GM13976 (cell line): ENCODE results near the gene MEIG1.
"Not testable (repeated sequence)": the region's sequence is repeated elsewhere in the genome, so short reads cannot be mapped to it uniquely, and the experiment has no call there.

ENCODE experiments used
- DNase-seq: peaks from one replicate; pipeline ENCODE4 v3.0.0; 2012; ENCODE audit warnings: low spot score
- in situ Hi-C: fragments of 300-500 bp; cut with MboI; formaldehyde crosslinking; loops from one replicate; pipeline ENCODE4 v1.12.0; 2022; ENCODE audit warnings: low sequenced_read_pairs, mixed read lengths, inconsistent platforms; ENCODE audit not compliant: unreplicated experiment
- TF ChIP-seq, protein P1 (sequence below): IDR thresholded peaks from 2 replicates; pipeline ENCODE4 v1.5.1; 2012; ENCODE audit warnings: borderline replicate concordance, mild to moderate bottlenecking; ENCODE audit not compliant: insufficient read depth; ENCODE audit errors: extremely low read depth, missing control alignments, control extremely low read depth

The MEIG1 gene

DNA sequence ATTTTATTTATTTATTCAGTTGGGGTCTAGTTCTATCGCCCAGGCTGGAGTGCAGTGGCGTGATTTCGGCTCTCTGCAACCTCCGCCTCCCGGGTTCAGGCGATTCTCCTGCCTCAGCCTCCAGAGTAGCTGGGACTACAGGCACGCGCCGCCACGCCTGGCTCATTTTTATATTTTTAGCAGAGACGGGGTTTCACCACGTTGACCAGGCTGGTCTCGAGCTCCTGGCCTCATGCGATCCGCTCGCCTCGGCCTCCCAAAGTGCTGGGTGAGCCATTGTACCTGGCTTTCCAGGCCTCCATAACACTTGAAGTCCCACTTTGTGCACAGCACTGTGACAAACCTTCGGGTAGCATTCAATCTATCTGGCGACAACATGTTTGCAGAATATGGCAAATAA lies 4.3 kb upstream of the MEIG1 start:
- in situ Hi-C loops = loop anchor here (25.0 kb wide), 1 partner anchor 443 kb away; no protein-coding TSS in a partner anchor

DNA sequence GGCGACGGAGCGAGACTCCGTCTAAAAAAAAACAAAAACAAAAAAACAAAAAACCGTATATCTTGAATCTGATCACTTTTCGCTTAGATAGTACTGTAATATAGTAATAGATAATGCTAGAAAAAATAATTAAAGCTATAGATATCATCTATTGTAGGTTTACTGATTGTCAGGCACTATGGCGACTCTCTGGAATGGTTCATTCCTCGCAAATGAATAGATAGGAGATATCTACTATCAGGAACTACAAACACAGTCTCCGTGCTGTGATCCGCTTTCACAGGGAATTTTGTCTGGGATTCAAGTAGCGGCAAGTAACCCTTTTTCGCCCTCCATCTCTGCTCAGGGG lies 342 bp upstream of the MEIG1 start:
- in situ Hi-C loops = loop anchor here (25.0 kb wide), 1 partner anchor 447 kb away; no protein-coding TSS in a partner anchor
- DNase-seq = no peak
- TF ChIP-seq, protein P1, sequence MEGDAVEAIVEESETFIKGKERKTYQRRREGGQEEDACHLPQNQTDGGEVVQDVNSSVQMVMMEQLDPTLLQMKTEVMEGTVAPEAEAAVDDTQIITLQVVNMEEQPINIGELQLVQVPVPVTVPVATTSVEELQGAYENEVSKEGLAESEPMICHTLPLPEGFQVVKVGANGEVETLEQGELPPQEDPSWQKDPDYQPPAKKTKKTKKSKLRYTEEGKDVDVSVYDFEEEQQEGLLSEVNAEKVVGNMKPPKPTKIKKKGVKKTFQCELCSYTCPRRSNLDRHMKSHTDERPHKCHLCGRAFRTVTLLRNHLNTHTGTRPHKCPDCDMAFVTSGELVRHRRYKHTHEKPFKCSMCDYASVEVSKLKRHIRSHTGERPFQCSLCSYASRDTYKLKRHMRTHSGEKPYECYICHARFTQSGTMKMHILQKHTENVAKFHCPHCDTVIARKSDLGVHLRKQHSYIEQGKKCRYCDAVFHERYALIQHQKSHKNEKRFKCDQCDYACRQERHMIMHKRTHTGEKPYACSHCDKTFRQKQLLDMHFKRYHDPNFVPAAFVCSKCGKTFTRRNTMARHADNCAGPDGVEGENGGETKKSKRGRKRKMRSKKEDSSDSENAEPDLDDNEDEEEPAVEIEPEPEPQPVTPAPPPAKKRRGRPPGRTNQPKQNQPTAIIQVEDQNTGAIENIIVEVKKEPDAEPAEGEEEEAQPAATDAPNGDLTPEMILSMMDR = no peak

More for the DNA sequence above, 4.3 kb upstream of the MEIG1 start:
- no peak for DNase-seq
- TF ChIP-seq, protein P1 = no peak

DNA sequence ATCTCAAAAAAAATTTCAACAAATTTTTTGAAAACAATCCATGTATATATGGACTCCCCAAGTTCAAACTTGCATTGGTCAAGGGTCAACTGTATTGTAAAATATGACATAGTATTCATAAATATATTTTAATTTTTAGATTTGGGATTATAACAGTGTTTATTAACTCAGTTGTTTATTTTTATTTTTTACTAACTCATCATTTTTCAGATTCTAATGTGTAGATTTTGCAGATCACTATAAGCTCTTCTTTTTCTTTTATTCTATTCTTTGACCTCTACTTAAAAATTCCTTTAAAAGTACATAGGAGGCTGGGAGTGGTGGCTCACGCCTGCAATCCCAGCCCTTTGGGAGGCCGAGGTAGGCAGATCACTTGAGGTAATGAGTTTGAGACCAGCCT lies 8.7 kb downstream of the MEIG1 start:
- in situ Hi-C loops = loop anchor here (25.0 kb wide), 1 partner anchor 456 kb away; no protein-coding TSS in a partner anchor

DNA sequence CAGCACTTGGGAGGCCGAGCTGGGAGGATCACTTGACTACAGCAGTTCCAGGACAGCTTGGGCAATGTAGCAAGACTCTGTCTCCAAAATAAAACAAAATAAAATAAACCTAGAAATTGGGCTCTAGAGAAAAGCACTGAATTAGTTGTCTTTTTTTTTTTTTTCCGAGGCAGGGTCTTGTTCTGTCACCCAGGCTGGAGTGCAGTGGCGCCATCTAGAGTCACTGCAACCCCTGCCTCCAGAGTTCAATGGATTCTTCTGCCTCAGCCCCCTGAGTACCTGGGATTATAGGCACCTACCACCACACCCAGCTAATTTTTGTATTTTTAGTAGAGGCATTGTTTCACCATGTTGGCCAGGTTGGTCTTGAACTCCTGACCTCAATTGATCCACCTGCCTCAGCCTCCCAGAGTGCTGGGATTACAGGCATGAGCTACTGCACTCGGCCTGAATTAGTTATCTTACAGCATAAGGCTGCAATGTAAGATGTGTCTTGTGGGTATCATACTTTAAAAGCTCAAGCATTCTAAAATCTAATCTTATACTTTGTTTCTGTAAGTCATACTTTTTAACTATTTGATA lies 12.8 kb downstream of the MEIG1 start:
- in situ Hi-C loops = loop anchor here (25.0 kb wide), 1 partner anchor 460 kb away; no protein-coding TSS in a partner anchor
- no peak for DNase-seq
- TF ChIP-seq, protein P1 = peak; percentile 58

More for the DNA sequence above, 8.7 kb downstream of the MEIG1 start:
- no peak for DNase-seq
- TF ChIP-seq, protein P1 = no peak

DNA sequence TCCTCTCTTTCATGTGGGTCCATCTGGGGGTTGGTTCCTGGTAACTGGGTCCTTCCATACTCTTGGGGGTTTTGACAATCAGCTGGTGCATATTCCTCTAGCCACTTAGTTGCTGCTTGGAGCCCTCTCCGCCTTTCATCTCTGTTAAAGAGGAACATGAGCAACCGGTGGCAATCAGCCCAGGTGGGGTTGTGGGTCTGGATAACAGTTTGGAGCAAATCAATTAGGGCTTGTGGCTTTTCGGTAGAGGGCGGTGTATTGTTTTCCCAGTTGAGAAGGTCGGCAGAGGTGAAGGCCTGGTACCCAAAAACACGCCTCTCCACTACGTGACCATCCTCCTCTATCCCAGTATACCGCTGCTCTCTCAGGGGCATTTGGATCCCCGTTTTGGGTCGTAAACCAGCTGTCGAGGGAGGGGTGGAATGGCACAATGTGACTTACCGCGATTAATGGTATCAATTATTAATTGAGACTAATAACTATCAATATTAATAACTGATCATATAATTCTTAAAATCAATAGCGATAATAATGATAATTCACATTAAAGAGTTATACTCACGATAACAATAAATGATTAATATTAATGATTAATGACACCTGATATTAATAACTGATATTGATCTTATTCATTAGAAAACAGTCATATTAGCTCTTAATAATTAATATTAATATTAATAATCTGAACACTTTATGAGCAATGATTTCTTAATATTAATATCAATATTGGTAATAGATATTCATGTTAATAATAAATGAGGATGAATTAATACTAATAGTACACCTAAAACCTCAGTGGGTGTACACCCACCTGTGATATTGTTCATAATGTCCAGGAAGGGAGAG lies 15.2 kb downstream of the MEIG1 start:
- DNase-seq = not testable (repeated sequence)
- in situ Hi-C loops = loop anchor here (25.0 kb wide), 1 partner anchor 462 kb away; no protein-coding TSS in a partner anchor

DNA sequence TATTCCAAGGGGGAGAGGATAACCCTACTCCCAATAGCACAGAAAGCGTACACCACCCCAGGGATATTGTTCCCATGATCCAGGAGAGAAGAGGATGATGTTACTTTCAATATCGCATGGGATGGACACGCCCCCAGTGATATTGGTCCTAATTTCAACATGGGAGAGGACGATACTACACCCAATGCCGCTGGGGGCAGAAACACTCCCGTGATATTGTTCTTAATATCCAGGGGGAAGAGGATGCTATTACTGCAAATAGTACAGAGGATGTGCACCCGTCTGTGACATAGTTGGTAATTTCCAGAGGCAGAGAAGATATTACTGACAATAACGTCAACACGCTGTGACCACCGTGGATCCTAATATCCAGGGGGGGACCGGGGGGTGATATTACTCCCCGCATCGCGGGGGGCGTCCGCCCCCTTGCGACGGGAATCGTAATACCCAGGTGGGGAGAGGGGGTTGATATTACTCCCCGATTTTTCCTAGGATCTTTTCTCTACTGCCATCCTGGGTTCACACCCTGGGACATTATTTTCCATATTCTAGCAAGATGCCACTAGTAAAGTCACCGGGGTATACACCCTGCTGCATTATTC lies 16.6 kb downstream of the MEIG1 start:
- in situ Hi-C loops = no loop called here
- no peak for DNase-seq
- TF ChIP-seq, protein P1 = peak; percentile 25

DNA sequence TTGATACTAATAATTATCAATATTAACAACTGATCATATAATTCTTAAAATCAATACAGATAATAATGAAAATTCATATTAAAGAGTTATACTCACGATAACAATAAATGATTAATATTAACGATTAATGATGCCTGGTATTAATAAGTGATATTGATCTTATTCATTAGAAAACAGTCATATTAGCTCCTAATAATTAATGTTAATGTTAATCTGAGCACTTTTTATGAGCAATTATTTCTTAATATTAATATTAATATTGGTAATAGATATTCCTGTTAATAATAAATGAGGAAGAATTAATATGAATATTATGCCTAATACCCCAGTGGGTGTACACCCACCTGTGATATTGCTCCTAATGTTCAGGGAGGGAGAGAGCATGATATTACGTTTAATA lies 23.6 kb downstream of the MEIG1 start:
- TF ChIP-seq, protein P1 = no peak
- DNase-seq = no peak
- in situ Hi-C loops = no loop called here

DNA sequence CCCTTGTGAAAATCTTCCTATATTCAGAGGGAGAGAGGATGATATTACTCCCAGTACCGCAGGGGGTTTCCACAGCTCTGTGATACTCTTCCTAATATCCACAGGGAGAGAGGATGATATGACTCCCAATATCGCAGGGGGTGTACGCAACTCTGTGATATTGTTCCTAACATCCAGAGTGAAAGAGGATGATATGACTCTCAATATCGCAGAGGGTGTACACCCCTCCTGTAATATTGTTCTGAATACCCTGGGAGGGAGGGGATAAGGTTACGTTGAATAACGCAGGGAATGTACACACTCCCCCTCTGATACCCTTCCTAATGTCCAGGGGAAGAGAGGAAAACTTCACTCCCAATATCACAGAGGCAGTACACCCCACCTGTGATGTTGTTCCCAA lies 30.4 kb downstream of the MEIG1 start:
- in situ Hi-C loops, DNase-seq: not testable (repeated sequence)
